GM21528 (cell line): Measurements from ENCODE around the gene HFM1.
"Not testable (repeated sequence)": the region's sequence is repeated elsewhere in the genome, so short reads cannot be mapped to it uniquely, and the experiment has no call there.

ENCODE experiments used
- ATAC-seq: cut with Tn5 transposase; IDR thresholded peaks from one replicate; pipeline ENCODE4 v1.9.1; 2021; ENCODE audit warnings: mild to moderate bottlenecking, moderate library complexity; ENCODE audit not compliant: unreplicated experiment, low FRiP score

The HFM1 gene

GRCh38 chr1:91404151-91405012, at the start of gene HFM1:
TSS of gene HFM1 (minus strand) at chr1:91404837. CDS start at chr1:91401082, 3,755 bp downstream.
- peak; percentile 96 for ATAC-seq

- ATAC-seq, result no peak
Measured at GRCh38 chr1:91454136-91454535, 49.5 kb upstream of the HFM1 start.

- no peak for ATAC-seq
Measured at GRCh38 chr1:91450260-91450659, 45.6 kb upstream of the HFM1 start.

GRCh38 chr1:91447782-91448181, 43.1 kb upstream of the HFM1 start:
- not testable (repeated sequence) for ATAC-seq

- ATAC-seq, result not testable (repeated sequence)
Measured at GRCh38 chr1:91441980-91442379, 37.3 kb upstream of the HFM1 start.

GRCh38 chr1:91440847-91441246, 36.2 kb upstream of the HFM1 start:
- no peak for ATAC-seq

- no peak for ATAC-seq
Measured at GRCh38 chr1:91439016-91439415, 34.4 kb upstream of the HFM1 start.

GRCh38 chr1:91428182-91428798, 23.7 kb upstream of the HFM1 start:
- ATAC-seq, result no peak

GRCh38 chr1:91427741-91428140, 23.1 kb upstream of the HFM1 start:
- no peak for ATAC-seq

GRCh38 chr1:91422523-91422922, 17.9 kb upstream of the HFM1 start:
- not testable (repeated sequence) for ATAC-seq

GRCh38 chr1:91412371-91412770, 7.7 kb upstream of the HFM1 start:
- ATAC-seq, result no peak

- ATAC-seq, result no peak
Measured at GRCh38 chr1:91406773-91407389, 2.2 kb upstream of the HFM1 start.

- no peak for ATAC-seq
Measured at GRCh38 chr1:91402023-91402422, 2.6 kb downstream of the HFM1 start.

- ATAC-seq, result no peak
Measured at GRCh38 chr1:91400133-91400725, 4.4 kb downstream of the HFM1 start.

- no peak for ATAC-seq
Measured at GRCh38 chr1:91398291-91398690, 6.3 kb downstream of the HFM1 start.

GRCh38 chr1:91397605-91398004, 7.0 kb downstream of the HFM1 start:
- no peak for ATAC-seq

GRCh38 chr1:91393042-91393441, 11.6 kb downstream of the HFM1 start:
- ATAC-seq, result no peak

GRCh38 chr1:91386109-91386508, 18.5 kb downstream of the HFM1 start:
- ATAC-seq, result no peak

GRCh38 chr1:91383456-91383855, 21.2 kb downstream of the HFM1 start:
- no peak for ATAC-seq

GRCh38 chr1:91381844-91382243, 22.8 kb downstream of the HFM1 start:
- ATAC-seq, result no peak

- no peak for ATAC-seq
Measured at GRCh38 chr1:91374086-91374485, 30.6 kb downstream of the HFM1 start.
